ENCODE results near the gene NPM1. TPM values are rescaled to one million over a fixed set of nuclear protein-coding genes. Genes with fewer than 3 reads are reported as not detected.

NPM1 gene
- total RNA-seq, 3 donors from 2014 or later, result 404 to 623 (median 596) TPM

- no peak for DNase-seq
- no peak for TF ChIP-seq CTCF (IDR thresholded peaks at IDR 0.05)
- H3K9me3 ChIP-seq, result no peaks in the 10 kb centered on the region
- ATAC-seq, result no peak
- H3K4me3 ChIP-seq, result no peak overlapping the region
- intact Hi-C loops (cut with DNase I, micrococcal nuclease), result no loop called here
- peaks cover 9% of the 10 kb centered on the region for H3K36me3 ChIP-seq (ENCODE audit: low read depth)
- H3K4me1 ChIP-seq (ENCODE audit: low read depth), result peaks cover 2% of the 10 kb centered on the region
Observed at GRCh38 chr5:171405615-171406014, 18.0 kb downstream of the NPM1 start.

DNA sequence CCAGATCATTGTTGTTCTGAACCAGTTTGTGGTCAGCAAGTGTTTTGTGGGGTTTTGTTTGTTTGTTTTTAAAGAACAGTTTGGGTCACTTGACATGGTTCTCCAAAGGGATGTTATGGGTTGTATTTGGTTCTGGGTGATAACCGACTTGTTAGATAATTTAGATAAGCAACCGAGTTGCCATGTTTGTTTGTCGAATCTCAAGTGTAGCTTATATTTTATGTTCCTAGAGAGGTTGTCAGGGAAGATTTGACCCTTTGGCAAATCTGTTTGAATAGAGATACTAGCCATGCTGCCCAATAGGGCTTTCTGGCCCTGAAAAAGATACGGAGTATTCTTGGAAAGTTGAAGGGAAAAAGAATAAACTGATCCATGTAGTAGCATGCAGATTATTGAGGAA lies 19.6 kb downstream of the NPM1 start:
- Histone ChIP-seq H3K4me3 (no peak overlapping the region), H3K36me3 (ENCODE audit: low read depth) (peaks cover 5% of the 10 kb centered on the region), H3K4me1 (ENCODE audit: low read depth) (peaks cover 2% of the 10 kb centered on the region), H3K9me3 (no peaks in the 10 kb centered on the region)
- DNase-seq (no peak), ATAC-seq (no peak)
- no peak for TF ChIP-seq CTCF (IDR thresholded peaks at IDR 0.05)
- intact Hi-C loops (cut with DNase I, micrococcal nuclease), result no loop called here

GRCh38 chr5:171409164-171410136 lies 21.8 kb downstream of the NPM1 start:
- no peak for TF ChIP-seq CTCF (IDR thresholded peaks at IDR 0.05)
- H3K4me3 ChIP-seq, result no peak overlapping the region
- H3K4me1 ChIP-seq (ENCODE audit: low read depth), result peaks cover 2% of the 10 kb centered on the region
- DNase-seq (no peak), ATAC-seq (no peak)
- no peaks in the 10 kb centered on the region for H3K9me3 ChIP-seq
- H3K36me3 ChIP-seq (ENCODE audit: low read depth), result peaks cover 5% of the 10 kb centered on the region
- intact Hi-C loops (cut with DNase I, micrococcal nuclease), result loop anchor here in 1 of 2 donors (10.0 kb wide), 1 partner anchor 485 kb away; no protein-coding TSS in a partner anchor

DNA sequence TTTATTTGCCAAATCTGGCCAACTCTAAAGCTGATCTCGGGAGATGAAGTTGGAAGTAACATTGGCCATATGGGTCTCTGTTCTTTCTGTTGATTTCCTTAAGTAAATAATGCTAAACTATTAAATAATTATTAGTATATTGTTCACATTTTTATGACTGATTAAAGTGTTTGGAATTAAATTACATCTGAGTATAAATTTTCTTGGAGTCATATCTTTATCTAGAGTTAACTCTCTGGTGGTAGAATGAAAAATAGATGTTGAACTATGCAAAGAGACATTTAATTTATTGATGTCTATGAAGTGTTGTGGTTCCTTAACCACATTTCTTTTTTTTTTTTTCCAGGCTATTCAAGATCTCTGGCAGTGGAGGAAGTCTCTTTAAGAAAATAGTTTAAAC lies 22.5 kb downstream of the NPM1 start:
- peaks cover 2% of the 10 kb centered on the region for H3K4me1 ChIP-seq (ENCODE audit: low read depth)
- TF ChIP-seq CTCF (IDR thresholded peaks at IDR 0.05), result no peak
- peaks cover 5% of the 10 kb centered on the region for H3K36me3 ChIP-seq (ENCODE audit: low read depth)
- intact Hi-C loops (cut with DNase I, micrococcal nuclease), result loop anchor here in 1 of 2 donors (10.0 kb wide), 1 partner anchor 485 kb away; no protein-coding TSS in a partner anchor
- DNase-seq (no peak), ATAC-seq (no peak)
- H3K4me3 ChIP-seq, result no peak overlapping the region
- no peaks in the 10 kb centered on the region for H3K9me3 ChIP-seq

GRCh38 chr5:171412186-171412585 lies 24.5 kb downstream of the NPM1 start:
- TF ChIP-seq CTCF (IDR thresholded peaks at IDR 0.05), result no peak
- no peak for ATAC-seq
- Histone ChIP-seq H3K4me1 (ENCODE audit: low read depth) (no peaks in the 10 kb centered on the region), H3K4me3 (no peak overlapping the region), H3K9me3 (no peaks in the 10 kb centered on the region), H3K36me3 (ENCODE audit: low read depth) (peaks cover 1% of the 10 kb centered on the region)
- intact Hi-C loops (cut with DNase I, micrococcal nuclease), result loop anchor here in 1 of 2 donors (10.0 kb wide), 1 partner anchor 483 kb away; no protein-coding TSS in a partner anchor
- no peak for DNase-seq

Measured in mucosa of descending colon (tissue), 3 donors.